Activated naive CD4-positive, alpha-beta T cell treated with anti-CD3 and anti-CD28 coated beads, Interleukin-2, amount 10 ng/mL, durations not matched to agents 7 days and 5 days (primary cell): ENCODE data around the gene TM9SF3.

Source experiments
- CTCF ChIA-PET: fragments of 350-600 bp; sonication (Branson Sonifier 250); formaldehyde crosslinking; loops from one replicate; lab custom pipeline; 2021; ENCODE audit warnings: antibody characterized with exemption; lab: Charles Lee
- DNase-seq: peaks from one replicate; pipeline ENCODE4 v3.0.0-alpha.2; 2020
- H3K27ac Mint-ChIP-seq: one replicate; pipeline ENCODE4 v1.8.0; 2021; ENCODE audit warnings: mild to moderate bottlenecking, moderate library complexity, mixed read lengths
- H3K27me3 Mint-ChIP-seq: one replicate; pipeline ENCODE4 v1.8.0; 2021; ENCODE audit warnings: mild to moderate bottlenecking, mixed read lengths
- H3K36me3 Mint-ChIP-seq: one replicate; pipeline ENCODE4 v1.8.0; 2021; ENCODE audit warnings: mixed read lengths
- H3K4me1 Mint-ChIP-seq: one replicate; pipeline ENCODE4 v1.8.0; 2021; ENCODE audit warnings: mixed read lengths
- H3K4me3 Mint-ChIP-seq: one replicate; pipeline ENCODE4 v1.8.0; 2021; ENCODE audit warnings: mild to moderate bottlenecking, moderate library complexity, mixed read lengths
- H3K9me3 Mint-ChIP-seq: one replicate; pipeline ENCODE4 v1.8.0; 2021; ENCODE audit warnings: mixed read lengths

Gene TM9SF3

GRCh38 chr10:96586419-96587263, at the start of gene TM9SF3:
TSS of gene TM9SF3 (minus strand) at chr10:96587012. CDS start at chr10:96586835, 177 bp downstream.
- Mint-ChIP-seq H3K4me1 (peaks cover 31% of the 10 kb centered on the region), H3K9me3 (no peaks in the 10 kb centered on the region), H3K4me3 (peak within 1 kb of the TSS; percentile 94), H3K27me3 (peaks cover 4% of the 10 kb centered on the region), H3K36me3 (peaks cover 18% of the 10 kb centered on the region), H3K27ac (peak within 1 kb of the TSS; percentile 96)
- CTCF ChIA-PET: no interaction called here
- DNase-seq: peak; percentile 95

GRCh38 chr10:96636551-96636950, 49.7 kb upstream of the TM9SF3 start:
- Mint-ChIP-seq H3K9me3 (no peaks in the 10 kb centered on the region), H3K36me3 (no peaks in the 10 kb centered on the region), H3K27ac (no peak overlapping the region), H3K4me1 (no peaks in the 10 kb centered on the region), H3K27me3 (peaks cover 15% of the 10 kb centered on the region), H3K4me3 (no peak overlapping the region)
- CTCF ChIA-PET: no interaction called here
- DNase-seq: no peak

DNA sequence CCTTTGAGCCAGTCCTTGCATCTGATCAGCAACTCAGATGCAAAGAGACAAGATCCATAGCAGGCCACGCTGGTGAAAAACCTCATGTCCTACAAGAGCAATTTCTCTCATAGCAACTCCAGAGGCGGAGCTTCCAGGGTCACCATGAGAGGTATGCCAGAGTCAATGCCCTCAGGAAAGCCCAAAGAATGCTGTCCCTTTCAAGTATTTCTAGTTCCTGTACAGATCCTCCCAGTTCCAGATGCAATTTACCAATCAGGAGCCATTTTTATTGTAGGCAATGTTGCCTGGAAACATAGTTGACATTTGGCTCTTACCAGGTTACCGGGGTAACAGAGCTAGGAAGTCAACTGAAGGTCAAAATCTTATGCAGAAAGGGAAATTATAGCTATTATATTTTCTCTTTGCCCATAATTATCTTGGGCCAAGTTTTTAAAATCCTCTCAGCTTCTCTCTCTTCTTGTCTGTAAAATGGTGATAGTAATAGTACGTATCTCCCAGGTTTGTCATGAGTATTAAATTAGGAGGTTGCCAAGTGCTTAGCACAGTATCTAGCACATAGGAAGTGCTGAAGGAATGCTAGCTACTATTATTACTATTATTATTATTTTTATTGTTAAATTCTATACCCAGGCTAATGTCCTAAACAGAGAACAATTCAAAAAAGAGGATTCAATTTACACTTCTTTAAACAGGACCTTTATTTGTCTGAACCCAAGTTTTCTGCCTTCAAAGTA, 46.3 kb upstream of the TM9SF3 start:
- H3K27ac Mint-ChIP-seq: no peak overlapping the region
- H3K4me3 Mint-ChIP-seq: no peak overlapping the region
- H3K4me1 Mint-ChIP-seq: no peaks in the 10 kb centered on the region
- H3K9me3 Mint-ChIP-seq: no peaks in the 10 kb centered on the region
- H3K27me3 Mint-ChIP-seq: peaks cover 10% of the 10 kb centered on the region
- no peak for DNase-seq
- H3K36me3 Mint-ChIP-seq: no peaks in the 10 kb centered on the region
- CTCF ChIA-PET: interaction anchor here (1.1 kb wide), 1 partner anchor 10 kb away, joined by 6 read pairs; no protein-coding TSS in a partner anchor

GRCh38 chr10:96627292-96627691, 40.5 kb upstream of the TM9SF3 start:
- Mint-ChIP-seq H3K36me3 (no peaks in the 10 kb centered on the region), H3K27ac (no peak overlapping the region), H3K4me1 (no peaks in the 10 kb centered on the region), H3K9me3 (no peaks in the 10 kb centered on the region), H3K4me3 (no peak overlapping the region), H3K27me3 (peaks cover 9% of the 10 kb centered on the region)
- DNase-seq: no peak
- CTCF ChIA-PET: no interaction called here

DNA sequence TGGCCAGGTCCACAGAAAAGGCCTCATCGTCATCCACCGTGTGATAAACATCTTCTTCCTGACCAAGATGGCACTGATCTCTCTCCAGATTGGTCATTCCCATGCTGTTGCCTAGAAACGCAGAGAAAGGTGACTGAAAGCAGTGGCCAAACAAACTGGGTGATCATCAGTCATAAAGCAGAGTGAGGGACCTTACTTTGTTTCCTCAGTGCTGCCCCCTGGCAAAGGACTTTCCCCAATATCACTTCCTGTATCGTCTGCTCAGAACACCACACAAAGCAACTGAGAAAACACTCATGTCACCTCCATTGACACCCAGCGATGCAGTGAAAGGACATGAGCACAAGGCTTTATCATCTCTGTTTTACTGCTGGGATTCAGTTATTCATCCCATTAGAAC, 40.0 kb upstream of the TM9SF3 start:
- Mint-ChIP-seq H3K4me3 (no peak overlapping the region), H3K9me3 (no peaks in the 10 kb centered on the region), H3K36me3 (no peaks in the 10 kb centered on the region), H3K27me3 (peaks cover 9% of the 10 kb centered on the region), H3K4me1 (no peaks in the 10 kb centered on the region), H3K27ac (no peak overlapping the region)
- CTCF ChIA-PET: no interaction called here
- peak; percentile 37 for DNase-seq

GRCh38 chr10:96625173-96625572, 38.4 kb upstream of the TM9SF3 start:
- Mint-ChIP-seq H3K27me3 (peaks cover 5% of the 10 kb centered on the region), H3K4me3 (no peak overlapping the region), H3K27ac (no peak overlapping the region), H3K9me3 (no peaks in the 10 kb centered on the region), H3K4me1 (no peaks in the 10 kb centered on the region), H3K36me3 (no peaks in the 10 kb centered on the region)
- CTCF ChIA-PET: no interaction called here
- no peak for DNase-seq

DNA sequence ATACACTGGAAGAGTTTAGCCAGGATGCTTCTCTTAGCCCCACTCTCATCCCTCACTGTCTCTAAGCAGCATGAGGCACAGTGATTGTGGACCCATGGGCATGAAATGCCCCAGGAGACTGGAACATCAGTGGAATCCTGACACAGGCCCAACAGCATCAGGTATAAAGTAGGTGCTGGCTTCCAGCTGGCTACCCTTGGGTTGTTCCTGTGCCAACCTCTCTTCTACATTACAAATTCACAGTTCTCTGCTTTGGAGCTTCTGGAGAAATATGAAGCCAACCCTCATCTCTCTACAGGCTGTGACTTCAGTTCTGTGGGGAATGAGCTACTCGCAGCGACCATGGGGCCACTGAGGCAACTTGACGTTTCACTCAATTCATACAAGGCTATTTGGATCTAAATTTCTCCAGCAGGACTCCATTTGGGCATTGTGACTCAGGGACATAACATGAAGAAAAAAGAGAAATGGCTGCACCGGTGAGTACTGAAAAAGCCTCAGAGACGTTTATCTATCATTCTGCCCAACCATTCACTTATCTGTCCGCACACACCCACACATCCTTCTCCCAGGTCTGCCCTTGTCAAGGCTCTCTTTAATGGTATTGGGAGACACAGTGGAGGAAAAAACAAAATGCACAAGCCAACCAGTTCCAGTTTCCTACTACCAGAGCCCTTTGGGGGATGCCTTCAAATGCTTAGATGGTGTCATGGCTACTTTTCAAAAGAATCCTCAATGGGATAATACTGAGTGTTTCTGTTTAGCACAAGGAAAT, 35.4 kb upstream of the TM9SF3 start:
- DNase-seq: no peak
- H3K4me1 Mint-ChIP-seq: no peaks in the 10 kb centered on the region
- CTCF ChIA-PET: interaction anchor here (2.4 kb wide), 1 partner anchor 19 kb away, joined by 6 read pairs; no protein-coding TSS in a partner anchor
- no peaks in the 10 kb centered on the region for H3K9me3 Mint-ChIP-seq
- H3K4me3 Mint-ChIP-seq: no peak overlapping the region
- H3K27me3 Mint-ChIP-seq: peaks cover 5% of the 10 kb centered on the region
- H3K36me3 Mint-ChIP-seq: no peaks in the 10 kb centered on the region
- H3K27ac Mint-ChIP-seq: no peak overlapping the region

- H3K27me3 Mint-ChIP-seq: peaks cover 5% of the 10 kb centered on the region
- DNase-seq: no peak
- no peaks in the 10 kb centered on the region for H3K36me3 Mint-ChIP-seq
- H3K4me1 Mint-ChIP-seq: no peaks in the 10 kb centered on the region
- H3K4me3 Mint-ChIP-seq: no peak overlapping the region
- H3K27ac Mint-ChIP-seq: no peak overlapping the region
- CTCF ChIA-PET: interaction anchor here (0.7 to 1.0 kb wide), 3 partner anchors 21 to 278 kb away, joined by 3 to 4 read pairs (median 3); no protein-coding TSS in a partner anchor
- H3K9me3 Mint-ChIP-seq: no peaks in the 10 kb centered on the region
These were observed 33.3 kb upstream of the TM9SF3 start for GRCh38 chr10:96619796-96620773.

DNA sequence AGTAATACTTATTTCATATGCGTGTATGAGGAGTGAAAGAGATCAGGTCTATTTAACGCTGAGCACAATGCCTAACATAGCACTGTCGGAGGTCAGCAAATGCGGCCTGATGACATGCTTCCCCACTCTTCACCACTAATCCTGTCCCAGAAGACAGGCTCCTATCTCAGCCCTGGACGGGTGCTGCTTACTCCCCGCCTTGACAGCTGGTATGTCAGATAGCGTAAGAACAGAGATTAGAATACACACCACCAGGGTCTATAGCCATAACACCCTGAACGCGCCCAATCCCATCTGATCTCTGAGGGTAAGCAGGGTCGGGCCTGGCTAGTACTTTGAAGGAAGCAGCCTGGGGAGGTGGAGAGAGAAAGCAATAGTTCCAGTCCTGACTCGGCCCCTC, 32.3 kb upstream of the TM9SF3 start:
- CTCF ChIA-PET: no interaction called here
- Mint-ChIP-seq H3K27me3 (no peaks in the 10 kb centered on the region), H3K27ac (no peak overlapping the region), H3K4me1 (no peaks in the 10 kb centered on the region), H3K9me3 (no peaks in the 10 kb centered on the region), H3K36me3 (no peaks in the 10 kb centered on the region), H3K4me3 (no peak overlapping the region)
- DNase-seq: no peak

DNA sequence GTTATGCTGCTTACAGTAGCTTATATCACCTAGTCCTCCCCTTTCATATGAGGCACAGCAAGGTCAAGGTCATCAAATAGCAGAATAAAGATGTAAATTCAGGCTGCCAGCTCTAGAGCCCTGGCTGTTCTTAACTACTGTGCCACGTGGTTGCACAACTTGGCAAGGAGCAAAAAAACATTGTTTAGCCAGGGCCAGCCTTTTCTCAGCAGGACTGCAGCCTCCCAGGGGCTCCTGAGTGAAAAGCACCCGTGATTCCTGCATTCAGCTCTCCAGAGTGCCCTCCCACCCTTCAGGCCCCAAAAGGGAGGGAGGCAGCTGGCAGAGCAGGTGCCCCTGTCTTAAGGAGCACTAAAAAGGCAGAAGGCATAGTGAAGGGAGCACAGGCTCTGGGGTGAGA, 31.8 kb upstream of the TM9SF3 start:
- no peak overlapping the region for H3K27ac Mint-ChIP-seq
- H3K4me3 Mint-ChIP-seq: no peak overlapping the region
- no peaks in the 10 kb centered on the region for H3K36me3 Mint-ChIP-seq
- CTCF ChIA-PET: no interaction called here
- DNase-seq: no peak
- H3K4me1 Mint-ChIP-seq: no peaks in the 10 kb centered on the region
- H3K9me3 Mint-ChIP-seq: no peaks in the 10 kb centered on the region
- H3K27me3 Mint-ChIP-seq: no peaks in the 10 kb centered on the region

DNA sequence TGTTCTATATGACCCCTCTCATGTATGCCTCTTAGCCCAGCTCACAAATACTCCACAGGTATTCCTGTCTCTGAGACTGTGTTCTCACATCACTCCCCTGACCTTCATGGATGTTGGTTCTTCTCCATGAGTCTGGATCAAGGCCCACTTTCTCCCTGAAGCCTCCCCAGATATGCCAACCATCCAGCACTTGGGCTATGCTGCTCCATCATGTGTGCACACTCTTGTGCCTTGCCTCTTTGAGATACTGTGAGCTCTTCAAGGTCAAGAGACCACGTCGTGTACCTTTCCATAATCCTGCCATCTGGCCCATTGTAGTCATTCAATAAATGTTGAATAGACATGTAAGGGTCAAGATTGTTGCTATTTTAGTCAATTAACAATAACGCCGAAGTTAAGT, 30.1 kb upstream of the TM9SF3 start:
- Mint-ChIP-seq H3K4me1 (no peaks in the 10 kb centered on the region), H3K4me3 (no peak overlapping the region), H3K36me3 (no peaks in the 10 kb centered on the region), H3K27me3 (no peaks in the 10 kb centered on the region), H3K27ac (no peak overlapping the region), H3K9me3 (no peaks in the 10 kb centered on the region)
- CTCF ChIA-PET: no interaction called here
- no peak for DNase-seq

GRCh38 chr10:96614515-96614914, 27.7 kb upstream of the TM9SF3 start:
- Mint-ChIP-seq H3K27me3 (peaks cover 4% of the 10 kb centered on the region), H3K27ac (no peak overlapping the region), H3K9me3 (no peaks in the 10 kb centered on the region), H3K4me1 (peaks cover 13% of the 10 kb centered on the region), H3K36me3 (no peaks in the 10 kb centered on the region), H3K4me3 (no peak overlapping the region)
- DNase-seq: no peak
- CTCF ChIA-PET: no interaction called here

- peaks cover 13% of the 10 kb centered on the region for H3K4me1 Mint-ChIP-seq
- CTCF ChIA-PET: no interaction called here
- no peaks in the 10 kb centered on the region for H3K9me3 Mint-ChIP-seq
- H3K27me3 Mint-ChIP-seq: peaks cover 4% of the 10 kb centered on the region
- no peak overlapping the region for H3K4me3 Mint-ChIP-seq
- no peak for DNase-seq
- H3K36me3 Mint-ChIP-seq: no peaks in the 10 kb centered on the region
- no peak overlapping the region for H3K27ac Mint-ChIP-seq
These were observed 26.8 kb upstream of the TM9SF3 start for GRCh38 chr10:96613576-96613975.
